PC-3 (cell line): Measurements from ENCODE around the gene MRPL50. TPM values are rescaled to one million over a fixed set of nuclear protein-coding genes. Genes with fewer than 3 reads are reported as not detected.

Source experiments
- ATAC-seq: fragments of 200-7000 bp; cut with Tn5 transposase; 2 replicates; pipeline ENCODE4 v1.9.1; 2020; ENCODE audit warnings: mild to moderate bottlenecking, moderate library complexity
- BruUV-seq: library from RNA; stranded (reverse); fragments of 400-500 nt; replicated peaks from 2 replicates; lab custom pipeline; 2021; lab: Mats Ljungman, UMichigan
- CTCF ChIA-PET: fragments of 300-600 bp; sonication (Branson Sonifier 250); formaldehyde crosslinking; loops from one replicate; lab custom pipeline; 2022; ENCODE audit warnings: antibody characterized with exemption; lab: Charles Lee
- POLR2A ChIA-PET: fragments of 300-600 bp; sonication (Branson Sonifier 250); formaldehyde crosslinking; loops from one replicate; lab custom pipeline; 2022; ENCODE audit warnings: antibody characterized with exemption; ENCODE audit not compliant: unreplicated experiment; lab: Charles Lee
- DNase-seq: peaks from one replicate; pipeline ENCODE4 v3.0.0-alpha.2; 2015
- H2AFZ ChIP-seq: fragments of 300-600 bp; sonication (generic); 2 replicates; pipeline ENCODE4 v1.6.0; 2016; ENCODE audit warnings: antibody characterized with exemption, low read length
- H3F3A ChIP-seq: fragments of 300-600 bp; sonication (generic); one replicate; pipeline ENCODE4 v1.6.0; 2017; ENCODE audit warnings: antibody characterized with exemption, low read length, control low read depth, mild to moderate bottlenecking; ENCODE audit not compliant: unreplicated experiment
- H3K27ac ChIP-seq: fragments of 300-600 bp; sonication (generic); 2 replicates; pipeline ENCODE4 v1.5.1; 2016; ENCODE audit warnings: mild to moderate bottlenecking, low read length
- H3K27me3 ChIP-seq: fragments of 300-600 bp; sonication (generic); 2 replicates; pipeline ENCODE4 v1.6.1; 2016; ENCODE audit warnings: low read length, mixed read lengths
- H3K36me3 ChIP-seq: fragments of 300-600 bp; sonication (generic); 2 replicates; pipeline ENCODE4 v1.6.1; 2016; ENCODE audit warnings: low read depth, mixed run types, low read length, mixed read lengths
- H3K4me1 ChIP-seq: fragments of 300-600 bp; sonication (generic); 2 replicates; pipeline ENCODE4 v1.5.1; 2016; ENCODE audit warnings: low read length; ENCODE audit not compliant: insufficient read depth
- H3K4me2 ChIP-seq: fragments of 300-600 bp; sonication (generic); 2 replicates; pipeline ENCODE4 v1.6.0; 2016; ENCODE audit warnings: low read length
- H3K4me3 ChIP-seq: fragments of 300-600 bp; sonication (generic); 2 replicates; pipeline ENCODE4 v1.5.1; 2016; ENCODE audit warnings: mild to moderate bottlenecking, low read length, mixed read lengths
- H3K79me2 ChIP-seq: fragments of 300-600 bp; sonication (generic); 2 replicates; pipeline ENCODE4 v1.6.1; 2017; ENCODE audit warnings: low read length, mixed read lengths
- H3K9ac ChIP-seq: fragments of 300-600 bp; sonication (generic); 2 replicates; pipeline ENCODE4 v1.6.0; 2016; ENCODE audit warnings: mild to moderate bottlenecking, low read length
- H3K9me2 ChIP-seq: fragments of 300-600 bp; sonication (generic); replicated peaks from 2 replicates; pipeline ENCODE4 v1.6.1; 2016; ENCODE audit warnings: mixed run types, low read length, mixed read lengths
- H3K9me3 ChIP-seq: fragments of 300-600 bp; sonication (generic); 2 replicates; pipeline ENCODE4 v1.6.1; 2016; ENCODE audit warnings: low read length, mixed read lengths
- H4K20me1 ChIP-seq: fragments of 300-600 bp; sonication (generic); 2 replicates; pipeline ENCODE4 v1.6.1; 2016; ENCODE audit warnings: low read length, mixed read lengths
- EZH2 ChIP-seq: fragments of 300-600 bp; sonication (generic); IDR thresholded peaks from one replicate; pipeline ENCODE4 v1.6.1; 2017; ENCODE audit warnings: antibody characterized with exemption, mild to moderate bottlenecking, low read length; ENCODE audit not compliant: unreplicated experiment
- EZH2phosphoT487 ChIP-seq: fragments of 300-600 bp; sonication (generic); IDR thresholded peaks from 2 replicates; pipeline ENCODE4 v1.6.1; 2018; ENCODE audit warnings: mild to moderate bottlenecking, antibody characterized with exemption, low read length, borderline replicate concordance
- intact Hi-C: fragments of 100-400 bp; cut with micrococcal nuclease; formaldehyde crosslinking; loops from 2 replicates; pipeline ENCODE4 v1.9.0; 2023
- total RNA-seq: library from RNA; depleted of rRNA; stranded (reverse); fragments of >200 nt; gene quantifications from 2 replicates; pipeline ENCODE4 v1.2.3, GENCODE V29; 2014
- TF ChIP-seq, protein P1 (sequence below): fragments of 300-600 bp; sonication (generic); conservative IDR thresholded peaks from 2 replicates; pipeline ENCODE4 v1.5.1; 2017; ENCODE audit warnings: antibody characterized with exemption, low read depth, mild to moderate bottlenecking, low read length

MRPL50 gene
- total RNA-seq, 1 experiment from 2014 or later = 10.2 TPM

DNA sequence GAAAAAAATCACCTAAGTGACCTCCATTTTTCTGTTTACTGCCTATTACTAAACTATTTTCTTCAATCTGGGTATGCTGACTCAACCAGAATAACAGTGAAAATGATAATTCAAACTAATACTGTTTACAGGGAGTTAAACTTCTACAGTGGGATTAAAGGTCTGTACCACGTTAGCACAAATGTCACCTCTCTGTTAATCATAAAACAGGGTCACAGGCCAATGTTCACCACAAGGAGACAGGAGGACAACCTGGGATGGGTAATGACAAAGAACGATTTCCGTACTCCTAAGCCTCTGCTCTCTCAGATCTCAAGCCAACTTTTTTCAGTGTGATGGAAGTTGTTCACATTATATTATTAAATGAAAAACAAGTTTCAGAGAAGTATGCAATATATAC is 34.8 kb upstream of the MRPL50 start:
- no peak overlapping the region for H3K4me2 ChIP-seq
- no peaks in the 10 kb centered on the region for H3K4me1 ChIP-seq
- H3K79me2 ChIP-seq = no peaks in the 10 kb centered on the region
- H3K36me3 ChIP-seq = no peaks in the 10 kb centered on the region
- H3K27ac ChIP-seq = no peak overlapping the region
- H3K4me3 ChIP-seq = no peak overlapping the region
- H3K9me3 ChIP-seq = no peaks in the 10 kb centered on the region
- ChIA-PET CTCF (no interaction called here), POLR2A (no interaction called here)
- H3F3A ChIP-seq = no peaks in the 10 kb centered on the region
- H3K9me2 ChIP-seq = no peaks in the 10 kb centered on the region
- H4K20me1 ChIP-seq = no peaks in the 10 kb centered on the region
- intact Hi-C loops = no loop called here
- H3K27me3 ChIP-seq = peaks cover 12% of the 10 kb centered on the region; the same call in 1 of the 2 replicates
- H2AFZ ChIP-seq = no peak overlapping the region
- no peak overlapping the region for H3K9ac ChIP-seq
- DNase-seq (no peak), ATAC-seq (no peak)
- TF ChIP-seq EZH2phosphoT487 = no peak
- TF ChIP-seq, protein P1, sequence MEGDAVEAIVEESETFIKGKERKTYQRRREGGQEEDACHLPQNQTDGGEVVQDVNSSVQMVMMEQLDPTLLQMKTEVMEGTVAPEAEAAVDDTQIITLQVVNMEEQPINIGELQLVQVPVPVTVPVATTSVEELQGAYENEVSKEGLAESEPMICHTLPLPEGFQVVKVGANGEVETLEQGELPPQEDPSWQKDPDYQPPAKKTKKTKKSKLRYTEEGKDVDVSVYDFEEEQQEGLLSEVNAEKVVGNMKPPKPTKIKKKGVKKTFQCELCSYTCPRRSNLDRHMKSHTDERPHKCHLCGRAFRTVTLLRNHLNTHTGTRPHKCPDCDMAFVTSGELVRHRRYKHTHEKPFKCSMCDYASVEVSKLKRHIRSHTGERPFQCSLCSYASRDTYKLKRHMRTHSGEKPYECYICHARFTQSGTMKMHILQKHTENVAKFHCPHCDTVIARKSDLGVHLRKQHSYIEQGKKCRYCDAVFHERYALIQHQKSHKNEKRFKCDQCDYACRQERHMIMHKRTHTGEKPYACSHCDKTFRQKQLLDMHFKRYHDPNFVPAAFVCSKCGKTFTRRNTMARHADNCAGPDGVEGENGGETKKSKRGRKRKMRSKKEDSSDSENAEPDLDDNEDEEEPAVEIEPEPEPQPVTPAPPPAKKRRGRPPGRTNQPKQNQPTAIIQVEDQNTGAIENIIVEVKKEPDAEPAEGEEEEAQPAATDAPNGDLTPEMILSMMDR = no peak
- no peak for TF ChIP-seq EZH2
- no TSS peak for BruUV-seq

DNA sequence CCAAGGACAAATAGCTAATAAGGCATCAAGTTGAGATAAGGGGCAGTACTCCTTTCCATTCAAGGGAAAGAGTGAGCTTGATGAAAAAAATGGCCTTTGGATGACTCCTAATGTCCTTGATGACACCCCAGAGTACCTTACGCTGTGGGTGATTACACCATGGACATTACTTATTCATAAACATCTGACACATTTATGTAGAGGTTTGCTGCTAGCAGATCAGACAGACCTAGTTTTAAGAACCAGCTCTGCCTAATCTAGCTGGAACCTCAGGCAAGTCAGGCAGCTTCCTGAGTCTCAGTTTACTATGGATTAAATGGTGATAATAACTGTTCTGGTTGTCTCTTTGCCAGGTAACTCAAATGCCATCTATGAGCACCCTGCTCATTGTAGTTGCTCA is 34.3 kb upstream of the MRPL50 start:
- no peaks in the 10 kb centered on the region for H4K20me1 ChIP-seq
- no peaks in the 10 kb centered on the region for H3F3A ChIP-seq
- TF ChIP-seq, protein P1 = no peak
- TF ChIP-seq EZH2 (no peak), EZH2phosphoT487 (no peak)
- H3K9me2 ChIP-seq = no peaks in the 10 kb centered on the region
- H3K36me3 ChIP-seq = no peaks in the 10 kb centered on the region
- no peak overlapping the region for H2AFZ ChIP-seq
- H3K9me3 ChIP-seq = no peaks in the 10 kb centered on the region
- no TSS peak for BruUV-seq
- H3K79me2 ChIP-seq = no peaks in the 10 kb centered on the region
- no peak overlapping the region for H3K4me3 ChIP-seq
- no peaks in the 10 kb centered on the region for H3K4me1 ChIP-seq
- H3K9ac ChIP-seq = no peak overlapping the region
- POLR2A ChIA-PET = no interaction called here
- intact Hi-C loops = no loop called here
- CTCF ChIA-PET = no interaction called here
- H3K27ac ChIP-seq = no peak overlapping the region
- peaks cover 12% of the 10 kb centered on the region; the same call in 1 of the 2 replicates for H3K27me3 ChIP-seq
- H3K4me2 ChIP-seq = no peak overlapping the region
- no peak for DNase-seq
- no peak for ATAC-seq

DNA sequence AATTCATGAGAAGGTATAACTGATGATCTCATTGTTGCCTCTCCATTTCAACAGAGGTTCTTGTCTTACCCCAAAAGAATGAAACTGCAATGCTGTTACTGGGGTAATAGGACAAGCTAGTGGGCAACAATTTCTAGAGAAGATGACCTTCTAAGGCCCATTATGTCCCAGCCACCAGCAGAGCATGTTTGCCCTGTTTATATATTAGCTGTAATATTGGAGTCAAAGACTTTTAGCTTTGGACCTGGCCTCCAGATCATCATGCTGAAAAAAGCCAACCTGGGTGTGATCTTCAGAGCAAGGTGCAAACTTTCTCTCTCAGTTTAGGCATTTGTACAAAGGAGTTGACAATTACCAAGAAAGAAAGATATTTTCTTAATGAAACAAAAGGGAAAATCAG is 33.8 kb upstream of the MRPL50 start:
- peaks cover 12% of the 10 kb centered on the region; the same call in 1 of the 2 replicates for H3K27me3 ChIP-seq
- no peak overlapping the region for H3K9ac ChIP-seq
- ATAC-seq (no peak), DNase-seq (no peak)
- no peaks in the 10 kb centered on the region for H3F3A ChIP-seq
- no peak overlapping the region for H2AFZ ChIP-seq
- intact Hi-C loops = no loop called here
- no peaks in the 10 kb centered on the region for H4K20me1 ChIP-seq
- no peak overlapping the region for H3K4me2 ChIP-seq
- H3K4me1 ChIP-seq = no peaks in the 10 kb centered on the region
- H3K4me3 ChIP-seq = no peak overlapping the region
- BruUV-seq = no TSS peak
- no peaks in the 10 kb centered on the region for H3K79me2 ChIP-seq
- CTCF ChIA-PET = no interaction called here
- no peak overlapping the region for H3K27ac ChIP-seq
- H3K9me2 ChIP-seq = no peaks in the 10 kb centered on the region
- no peak for TF ChIP-seq EZH2
- TF ChIP-seq EZH2phosphoT487 = no peak
- TF ChIP-seq, protein P1 = no peak
- POLR2A ChIA-PET = no interaction called here
- H3K9me3 ChIP-seq = no peaks in the 10 kb centered on the region
- H3K36me3 ChIP-seq = no peaks in the 10 kb centered on the region
